Activated CD4-positive, alpha-beta T cell treated with anti-CD3 and anti-CD28 coated beads, Interleukin-2, amount 10 ng/mL, durations not matched to agents 7 days and 5 days (primary cell): ENCODE measurements around the gene ZC3H12D. TPM values are rescaled to one million over a fixed set of nuclear protein-coding genes. Genes with fewer than 3 reads are reported as not detected.
"Not testable (repeated sequence)": the region's sequence is repeated elsewhere in the genome, so short reads cannot be mapped to it uniquely, and the experiment has no call there.

Experiments
- CTCF ChIA-PET: fragments of 350-600 bp; sonication (Branson Sonifier 250); formaldehyde crosslinking; loops from one replicate; lab custom pipeline; 2021; ENCODE audit warnings: antibody characterized with exemption; lab: Charles Lee
- POLR2A ChIA-PET: fragments of 350-600 bp; sonication (Branson Sonifier 250); formaldehyde crosslinking; loops from one replicate; lab custom pipeline; 2021; ENCODE audit warnings: antibody characterized with exemption; lab: Charles Lee
- DNase-seq: peaks from one replicate; pipeline ENCODE4 v3.0.0-alpha.2; 2020
- H3K27ac Mint-ChIP-seq: one replicate; pipeline ENCODE4 v1.8.0; 2021; ENCODE audit warnings: mild to moderate bottlenecking, moderate library complexity, mixed read lengths
- H3K27me3 Mint-ChIP-seq: one replicate; pipeline ENCODE4 v1.8.0; 2021; ENCODE audit warnings: mixed read lengths
- H3K36me3 Mint-ChIP-seq: one replicate; pipeline ENCODE4 v1.8.0; 2021; ENCODE audit warnings: low read depth, mixed read lengths
- H3K4me1 Mint-ChIP-seq: one replicate; pipeline ENCODE4 v1.8.0; 2021; ENCODE audit warnings: mixed read lengths
- H3K4me3 Mint-ChIP-seq: one replicate; pipeline ENCODE4 v1.8.0; 2021; ENCODE audit warnings: mild to moderate bottlenecking, moderate library complexity, mixed read lengths
- H3K9me3 Mint-ChIP-seq: one replicate; pipeline ENCODE4 v1.8.0; 2021; ENCODE audit warnings: mixed read lengths
- total RNA-seq, 2 experiments: library from RNA; stranded (reverse); gene quantifications; one replicate each; pipeline ENCODE4 v1.2.3, GENCODE V29; 2021

Gene ZC3H12D
- total RNA-seq, 2 experiments from 2014 or later = 10.7 to 16.5 TPM

DNA sequence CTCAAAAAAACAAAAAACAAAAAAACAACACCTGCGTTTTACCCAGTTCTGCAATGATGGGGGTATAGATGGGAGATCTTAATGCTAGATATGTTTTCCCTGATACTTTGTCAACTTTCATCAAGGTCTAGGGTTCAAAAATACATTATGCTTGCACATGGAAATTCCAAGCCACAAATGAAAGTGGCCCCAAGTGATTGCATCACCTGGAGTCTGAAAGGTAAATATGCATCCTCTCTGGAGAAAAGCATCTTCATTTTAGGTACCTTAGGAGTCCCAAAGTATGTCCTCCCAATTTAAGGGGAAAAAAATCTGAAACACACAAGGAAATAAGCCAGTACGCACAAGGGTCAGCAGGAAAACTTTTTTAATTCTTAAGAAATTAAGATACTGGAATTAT, 12.6 kb upstream of the ZC3H12D start:
- H3K27me3 Mint-ChIP-seq = no peaks in the 10 kb centered on the region
- no peaks in the 10 kb centered on the region for H3K9me3 Mint-ChIP-seq
- H3K4me1 Mint-ChIP-seq = peaks cover 68% of the 10 kb centered on the region
- ChIA-PET CTCF (interaction anchor here (0.9 to 1.4 kb wide), 4 partner anchors 9 to 12 kb away, joined by 3 to 4 read pairs (median 3); partner anchors contain the start of gene ZC3H12D), POLR2A (no interaction called here)
- H3K27ac Mint-ChIP-seq = no peak overlapping the region
- DNase-seq = no peak
- peaks cover 21% of the 10 kb centered on the region for H3K36me3 Mint-ChIP-seq
- H3K4me3 Mint-ChIP-seq = no peak overlapping the region

GRCh38 chr6:149496597-149496996, 11.8 kb upstream of the ZC3H12D start:
- POLR2A ChIA-PET, H3K27me3 Mint-ChIP-seq, H3K9me3 Mint-ChIP-seq, DNase-seq: not testable (repeated sequence)
- peaks cover 18% of the 10 kb centered on the region for H3K36me3 Mint-ChIP-seq
- H3K27ac Mint-ChIP-seq = peak overlapping the region; percentile 91
- peak overlapping the region; percentile 61 for H3K4me3 Mint-ChIP-seq
- CTCF ChIA-PET = interaction anchor here (0.9 to 2.2 kb wide), 7 partner anchors 9 to 49 kb away, joined by 3 to 7 read pairs (median 3); partner anchors contain the start of gene ZC3H12D
- peaks cover 67% of the 10 kb centered on the region for H3K4me1 Mint-ChIP-seq

DNA sequence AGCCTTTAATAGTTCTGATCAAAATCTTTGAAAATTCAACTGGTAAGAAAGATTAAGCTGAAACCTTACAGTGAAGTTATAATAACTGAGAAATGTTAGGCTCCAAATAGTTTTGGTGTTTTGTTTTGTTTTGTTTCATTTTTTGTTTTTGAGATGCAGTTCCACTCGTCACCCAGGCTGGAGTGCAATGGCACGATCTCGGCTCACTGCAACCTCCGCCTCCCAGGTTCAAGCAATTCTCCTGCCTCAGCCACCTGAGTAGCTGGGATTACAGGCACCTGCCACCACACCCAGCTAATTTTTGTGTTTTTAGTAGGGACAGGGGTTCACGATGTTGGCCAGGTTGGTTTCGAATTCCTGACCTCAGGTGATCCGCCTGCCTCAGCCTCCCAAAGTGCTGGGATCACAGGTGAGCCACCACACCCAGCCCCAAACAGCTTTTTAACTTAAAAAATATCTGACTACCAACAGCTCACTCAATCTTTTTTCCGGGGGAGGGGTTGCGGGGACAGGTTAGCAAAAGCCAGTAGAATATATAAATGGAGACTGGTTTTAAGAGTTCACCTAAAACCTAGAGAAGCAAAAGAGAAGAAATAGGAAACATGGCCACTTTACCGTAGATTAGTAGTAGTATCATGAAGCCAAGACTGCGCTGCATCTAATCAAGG, 10.7 kb upstream of the ZC3H12D start:
- H3K36me3 Mint-ChIP-seq = peaks cover 15% of the 10 kb centered on the region
- not testable (repeated sequence) for H3K27me3 Mint-ChIP-seq, H3K9me3 Mint-ChIP-seq, DNase-seq
- H3K4me1 Mint-ChIP-seq = peaks cover 67% of the 10 kb centered on the region
- ChIA-PET CTCF (interaction anchor here (0.6 to 2.2 kb wide), 8 partner anchors 9 to 50 kb away, joined by 3 to 21 read pairs (median 6); partner anchors contain the start of gene ZC3H12D), POLR2A (interaction anchor here (1.7 kb wide), 1 partner anchor 13 kb away, joined by 4 read pairs; no protein-coding TSS in a partner anchor)
- H3K27ac Mint-ChIP-seq = peak overlapping the region; percentile 91
- H3K4me3 Mint-ChIP-seq = peak overlapping the region; percentile 61

- Mint-ChIP-seq H3K4me1 (peaks cover 63% of the 10 kb centered on the region), H3K36me3 (peaks cover 10% of the 10 kb centered on the region), H3K27ac (peak overlapping the region; percentile 91), H3K4me3 (peak overlapping the region; percentile 61)
- DNase-seq = peak; percentile 59
- POLR2A ChIA-PET = interaction anchor here (1.7 kb wide), 1 partner anchor 12 kb away, joined by 4 read pairs; no protein-coding TSS in a partner anchor
- CTCF ChIA-PET = interaction anchor here (0.6 to 2.2 kb wide), 9 partner anchors 9 to 51 kb away, joined by 3 to 21 read pairs (median 6); partner anchors contain the start of gene ZC3H12D
- not testable (repeated sequence) for H3K9me3 Mint-ChIP-seq, H3K27me3 Mint-ChIP-seq
These were observed 10.0 kb upstream of the ZC3H12D start for GRCh38 chr6:149494810-149495209.

GRCh38 chr6:149493761-149494320, 9.0 kb upstream of the ZC3H12D start:
- Mint-ChIP-seq H3K4me3 (no peak overlapping the region), H3K9me3 (no peaks in the 10 kb centered on the region), H3K36me3 (peaks cover 8% of the 10 kb centered on the region), H3K27ac (no peak overlapping the region), H3K4me1 (peaks cover 61% of the 10 kb centered on the region), H3K27me3 (no peaks in the 10 kb centered on the region)
- no peak for DNase-seq
- POLR2A ChIA-PET = interaction anchor here (0.8 kb wide), 1 partner anchor 9 kb away, joined by 4 read pairs; the partner anchor contains the start of gene ZC3H12D
- CTCF ChIA-PET = interaction anchor here (1.5 to 1.6 kb wide), 2 partner anchors 9 to 20 kb away, joined by 6 to 7 read pairs; partner anchors contain the start of gene ZC3H12D

DNA sequence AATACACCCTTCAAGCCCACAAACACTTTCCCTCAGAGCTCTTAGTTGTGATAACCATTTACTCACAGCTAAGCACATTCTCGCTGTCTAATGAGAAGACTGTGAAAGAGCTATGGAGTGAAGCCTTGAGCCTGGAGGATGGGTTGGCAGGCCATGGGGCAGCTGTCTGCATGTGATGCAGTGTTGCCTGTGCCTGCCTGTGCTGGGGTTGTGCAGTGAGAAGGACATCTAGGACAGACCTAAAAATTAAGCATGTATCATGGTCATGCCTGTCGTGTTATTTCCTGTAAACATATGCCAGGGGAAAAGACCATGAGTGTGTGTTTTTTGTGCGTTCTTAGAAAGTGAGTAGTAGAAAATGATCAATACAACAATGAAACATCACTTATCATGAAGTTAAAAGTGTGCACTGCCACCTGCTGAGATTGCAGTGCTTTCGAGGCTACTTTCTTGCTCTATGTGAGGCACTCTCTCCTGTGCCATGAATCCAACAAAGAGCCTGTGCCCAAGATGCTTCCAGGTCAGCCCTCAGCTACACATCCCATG, 8.1 kb upstream of the ZC3H12D start:
- Mint-ChIP-seq H3K4me1 (peaks cover 63% of the 10 kb centered on the region), H3K4me3 (no peak overlapping the region), H3K36me3 (peaks cover 7% of the 10 kb centered on the region), H3K27me3 (no peaks in the 10 kb centered on the region), H3K27ac (peak overlapping the region; percentile 1), H3K9me3 (no peaks in the 10 kb centered on the region)
- ChIA-PET POLR2A (no interaction called here), CTCF (interaction anchor here (0.7 to 2.0 kb wide), 5 partner anchors 8 to 127 kb away, joined by 3 to 6 read pairs (median 3); partner anchors contain the start of gene ZC3H12D)
- no peak for DNase-seq

DNA sequence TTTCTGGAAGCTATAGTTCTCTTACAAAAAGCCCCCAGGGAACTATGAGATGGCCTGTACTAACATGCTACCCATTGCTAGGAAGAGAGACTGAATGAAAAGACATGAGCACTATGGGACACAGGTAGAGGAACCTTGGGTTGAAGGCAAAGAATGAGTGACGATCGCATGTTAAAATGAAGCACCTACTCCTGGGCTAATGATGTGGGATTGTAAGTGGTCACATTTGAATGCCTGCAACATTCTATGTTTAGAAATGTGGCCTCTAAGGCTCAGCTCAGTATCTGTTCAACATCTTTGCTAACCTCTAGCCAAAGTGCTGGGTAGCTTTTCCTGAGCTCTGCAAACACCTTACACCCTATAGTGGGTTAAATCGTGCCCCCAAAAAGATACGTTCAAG, 5.2 kb upstream of the ZC3H12D start:
- Mint-ChIP-seq H3K4me3 (no peak overlapping the region), H3K36me3 (no peaks in the 10 kb centered on the region), H3K9me3 (no peaks in the 10 kb centered on the region), H3K27me3 (no peaks in the 10 kb centered on the region), H3K4me1 (peaks cover 46% of the 10 kb centered on the region), H3K27ac (no peak overlapping the region)
- ChIA-PET CTCF (interaction anchor here (0.8 to 1.5 kb wide), 5 partner anchors 10 to 454 kb away, joined by 3 to 6 read pairs (median 4); no protein-coding TSS in a partner anchor), POLR2A (no interaction called here)
- DNase-seq = no peak

DNA sequence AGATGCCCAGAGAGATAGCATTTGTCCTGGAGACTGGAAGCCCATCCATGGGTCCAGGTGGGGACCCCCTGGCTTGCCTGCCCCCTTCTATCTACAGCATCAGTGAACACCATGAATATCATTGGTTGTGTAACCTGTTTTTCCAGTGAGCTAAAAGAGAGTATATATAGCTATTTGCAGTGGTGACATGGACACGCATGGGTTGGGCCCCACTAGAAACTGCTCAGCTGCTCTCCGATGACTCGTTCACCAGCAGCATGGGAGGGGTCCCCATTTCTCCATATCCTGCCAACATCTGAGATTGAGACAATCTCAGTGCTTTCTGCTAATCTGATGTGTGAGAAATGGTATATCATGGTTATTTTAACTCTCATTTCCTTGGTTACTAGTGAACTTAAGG, 4.0 kb upstream of the ZC3H12D start:
- no peak for DNase-seq
- no peaks in the 10 kb centered on the region for H3K9me3 Mint-ChIP-seq
- H3K27ac Mint-ChIP-seq = peak overlapping the region; percentile 11
- H3K27me3 Mint-ChIP-seq = no peaks in the 10 kb centered on the region
- H3K4me1 Mint-ChIP-seq = peaks cover 45% of the 10 kb centered on the region
- peaks cover 2% of the 10 kb centered on the region for H3K36me3 Mint-ChIP-seq
- POLR2A ChIA-PET = no interaction called here
- no peak overlapping the region for H3K4me3 Mint-ChIP-seq
- CTCF ChIA-PET = interaction anchor here (0.5 to 1.5 kb wide), 7 partner anchors 9 to 72 kb away, joined by 3 to 5 read pairs (median 3); no protein-coding TSS in a partner anchor

DNA sequence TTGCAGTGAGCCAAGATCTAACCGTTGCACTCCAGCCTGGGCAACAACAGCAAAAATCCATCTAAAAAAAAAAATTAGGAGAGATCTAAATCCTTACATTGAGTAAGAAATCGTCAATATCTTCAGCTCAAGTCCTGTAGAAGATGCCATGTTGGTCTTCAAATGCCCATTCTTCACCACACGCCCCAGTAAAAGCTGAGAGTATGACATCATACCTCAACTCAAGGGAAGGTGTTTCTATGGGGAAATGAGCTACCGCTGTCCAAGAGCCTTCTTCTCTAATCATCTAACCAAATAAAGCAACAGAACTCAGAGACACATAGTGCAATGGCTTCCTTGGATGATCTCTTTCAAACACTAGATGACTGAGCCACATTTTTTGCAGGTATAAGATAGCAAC, 2.5 kb upstream of the ZC3H12D start:
- Mint-ChIP-seq H3K36me3 (peaks cover 10% of the 10 kb centered on the region), H3K4me3 (no peak overlapping the region), H3K9me3 (no peaks in the 10 kb centered on the region), H3K27me3 (no peaks in the 10 kb centered on the region), H3K27ac (no peak overlapping the region), H3K4me1 (peaks cover 46% of the 10 kb centered on the region)
- no peak for DNase-seq
- POLR2A ChIA-PET = no interaction called here
- CTCF ChIA-PET = interaction anchor here (0.8 to 3.4 kb wide), 4 partner anchors 8 to 442 kb away, joined by 3 to 21 read pairs (median 4); no protein-coding TSS in a partner anchor

GRCh38 chr6:149483849-149484655, 762 bp downstream of the ZC3H12D start:
- no peaks in the 10 kb centered on the region for H3K27me3 Mint-ChIP-seq
- peak overlapping the region; percentile 78 for H3K4me3 Mint-ChIP-seq
- peak overlapping the region; percentile 99 for H3K27ac Mint-ChIP-seq
- no peak for DNase-seq
- no peaks in the 10 kb centered on the region for H3K9me3 Mint-ChIP-seq
- POLR2A ChIA-PET = interaction anchor here (0.6 to 1.1 kb wide), 2 partner anchors 10 to 133 kb away, joined by 3 to 4 read pairs; no protein-coding TSS in a partner anchor
- H3K4me1 Mint-ChIP-seq = peaks cover 67% of the 10 kb centered on the region
- CTCF ChIA-PET = interaction anchor here (0.5 to 3.4 kb wide), 17 partner anchors 9 to 487 kb away, joined by 3 to 21 read pairs (median 3); no protein-coding TSS in a partner anchor
- peaks cover 25% of the 10 kb centered on the region for H3K36me3 Mint-ChIP-seq

DNA sequence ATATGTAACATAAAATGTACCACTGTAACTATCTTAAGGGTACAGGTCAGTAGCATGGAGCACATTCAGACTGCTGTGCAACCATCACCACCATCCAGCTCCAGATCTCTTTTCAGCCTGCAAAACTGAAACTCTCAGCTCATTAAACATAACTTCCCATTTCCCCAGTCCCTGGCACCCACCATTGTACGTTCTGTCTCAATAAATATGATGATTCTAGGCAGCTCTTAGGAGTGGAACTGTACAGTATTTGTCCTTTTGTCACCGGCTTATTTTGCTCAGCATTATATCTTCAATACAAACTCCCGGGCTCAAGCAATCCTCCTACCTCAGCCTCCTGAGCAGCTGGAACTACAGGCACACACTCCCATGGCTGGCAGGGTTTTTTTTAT, 1.5 kb downstream of the ZC3H12D start:
- POLR2A ChIA-PET = interaction anchor here (0.6 to 0.9 kb wide), 4 partner anchors 12 to 331 kb away, joined by 3 to 4 read pairs (median 4); no protein-coding TSS in a partner anchor
- no peak for DNase-seq
- peaks cover 31% of the 10 kb centered on the region for H3K36me3 Mint-ChIP-seq
- H3K4me1 Mint-ChIP-seq = peaks cover 69% of the 10 kb centered on the region
- peak overlapping the region; percentile 78 for H3K4me3 Mint-ChIP-seq
- peak overlapping the region; percentile 99 for H3K27ac Mint-ChIP-seq
- no peaks in the 10 kb centered on the region for H3K9me3 Mint-ChIP-seq
- H3K27me3 Mint-ChIP-seq = no peaks in the 10 kb centered on the region
- CTCF ChIA-PET = interaction anchor here (0.5 to 2.6 kb wide), 6 partner anchors 9 to 449 kb away, joined by 3 to 9 read pairs (median 4); no protein-coding TSS in a partner anchor
